ENCODE results near the gene NANS. TPM values are rescaled to one million over a fixed set of nuclear protein-coding genes. Genes with fewer than 3 reads are reported as not detected.

The NANS gene
- total RNA-seq, 1 donor from 2014 or later: 53.8 TPM

DNA sequence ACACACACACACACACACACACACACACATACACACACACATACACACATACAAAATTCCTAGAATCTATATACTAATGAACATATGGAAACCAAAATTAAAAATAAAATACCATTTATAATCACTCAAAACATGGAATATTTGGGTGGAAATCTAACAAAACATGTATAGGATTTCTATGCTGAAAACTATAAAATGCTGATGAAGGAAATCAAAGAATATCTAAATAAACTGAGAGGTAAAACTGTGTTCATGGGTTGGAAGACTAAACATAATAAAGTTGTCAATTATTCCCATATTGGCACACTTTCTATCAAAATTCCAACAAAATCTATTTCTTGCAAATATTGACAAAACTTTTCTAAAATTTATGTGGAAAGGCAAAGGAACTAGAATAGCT is 25.4 kb upstream of the NANS start:
- intact Hi-C loops (cut with DNase I): loop anchor here (10.0 kb wide), 1 partner anchor 106 kb away; the partner anchor contains the start of gene TRMO
- H3K27ac ChIP-seq: no peak overlapping the region
- no peaks in the 10 kb centered on the region for H3K9me3 ChIP-seq
- ATAC-seq (no peak), DNase-seq (no peak)
- H3K36me3 ChIP-seq: no peaks in the 10 kb centered on the region
- TF ChIP-seq, protein P1, sequence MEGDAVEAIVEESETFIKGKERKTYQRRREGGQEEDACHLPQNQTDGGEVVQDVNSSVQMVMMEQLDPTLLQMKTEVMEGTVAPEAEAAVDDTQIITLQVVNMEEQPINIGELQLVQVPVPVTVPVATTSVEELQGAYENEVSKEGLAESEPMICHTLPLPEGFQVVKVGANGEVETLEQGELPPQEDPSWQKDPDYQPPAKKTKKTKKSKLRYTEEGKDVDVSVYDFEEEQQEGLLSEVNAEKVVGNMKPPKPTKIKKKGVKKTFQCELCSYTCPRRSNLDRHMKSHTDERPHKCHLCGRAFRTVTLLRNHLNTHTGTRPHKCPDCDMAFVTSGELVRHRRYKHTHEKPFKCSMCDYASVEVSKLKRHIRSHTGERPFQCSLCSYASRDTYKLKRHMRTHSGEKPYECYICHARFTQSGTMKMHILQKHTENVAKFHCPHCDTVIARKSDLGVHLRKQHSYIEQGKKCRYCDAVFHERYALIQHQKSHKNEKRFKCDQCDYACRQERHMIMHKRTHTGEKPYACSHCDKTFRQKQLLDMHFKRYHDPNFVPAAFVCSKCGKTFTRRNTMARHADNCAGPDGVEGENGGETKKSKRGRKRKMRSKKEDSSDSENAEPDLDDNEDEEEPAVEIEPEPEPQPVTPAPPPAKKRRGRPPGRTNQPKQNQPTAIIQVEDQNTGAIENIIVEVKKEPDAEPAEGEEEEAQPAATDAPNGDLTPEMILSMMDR (IDR thresholded peaks at IDR 0.05): no peak
- H3K4me1 ChIP-seq: no peaks in the 10 kb centered on the region
- no peaks in the 10 kb centered on the region for H3K27me3 ChIP-seq
- no peak overlapping the region for H3K4me3 ChIP-seq

GRCh38 chr9:98031935-98032334 is 24.6 kb upstream of the NANS start:
- no peaks in the 10 kb centered on the region for H3K36me3 ChIP-seq
- TF ChIP-seq, protein P1 (IDR thresholded peaks at IDR 0.05): no peak
- no peak overlapping the region for H3K27ac ChIP-seq
- intact Hi-C loops (cut with DNase I): loop anchor here (10.0 kb wide), 1 partner anchor 107 kb away; the partner anchor contains the start of gene TRMO
- H3K9me3 ChIP-seq: no peaks in the 10 kb centered on the region
- no peaks in the 10 kb centered on the region for H3K4me1 ChIP-seq
- H3K4me3 ChIP-seq: no peak overlapping the region
- ATAC-seq: no peak
- no peaks in the 10 kb centered on the region for H3K27me3 ChIP-seq
- DNase-seq: no peak

- ATAC-seq (peak; percentile 96), DNase-seq (peak; percentile 82)
- Histone ChIP-seq H3K9me3 (no peaks in the 10 kb centered on the region), H3K4me1 (peaks cover 7% of the 10 kb centered on the region), H3K27me3 (no peaks in the 10 kb centered on the region), H3K36me3 (no peaks in the 10 kb centered on the region), H3K4me3 (no peak overlapping the region), H3K27ac (no peak overlapping the region)
- intact Hi-C loops (cut with DNase I): loop anchor here (10.0 kb wide), 1 partner anchor 110 kb away; the partner anchor contains the start of gene TRMO
- TF ChIP-seq, protein P1 (IDR thresholded peaks at IDR 0.05): peak; percentile 83
These were observed 21.7 kb upstream of the NANS start for GRCh38 chr9:98034593-98035546.

- peak overlapping the region; percentile 36 for H3K27ac ChIP-seq
- intact Hi-C loops (cut with DNase I): loop anchor here (10.0 kb wide), 1 partner anchor 113 kb away; the partner anchor contains the start of gene TRMO
- H3K4me3 ChIP-seq: no peak overlapping the region
- TF ChIP-seq, protein P1 (IDR thresholded peaks at IDR 0.05): no peak
- ATAC-seq: peak; percentile 90
- no peaks in the 10 kb centered on the region for H3K27me3 ChIP-seq
- no peaks in the 10 kb centered on the region for H3K36me3 ChIP-seq
- H3K9me3 ChIP-seq: no peaks in the 10 kb centered on the region
- H3K4me1 ChIP-seq: peaks cover 7% of the 10 kb centered on the region
- no peak for DNase-seq
These were observed 19.2 kb upstream of the NANS start for GRCh38 chr9:98037357-98037756.

DNA sequence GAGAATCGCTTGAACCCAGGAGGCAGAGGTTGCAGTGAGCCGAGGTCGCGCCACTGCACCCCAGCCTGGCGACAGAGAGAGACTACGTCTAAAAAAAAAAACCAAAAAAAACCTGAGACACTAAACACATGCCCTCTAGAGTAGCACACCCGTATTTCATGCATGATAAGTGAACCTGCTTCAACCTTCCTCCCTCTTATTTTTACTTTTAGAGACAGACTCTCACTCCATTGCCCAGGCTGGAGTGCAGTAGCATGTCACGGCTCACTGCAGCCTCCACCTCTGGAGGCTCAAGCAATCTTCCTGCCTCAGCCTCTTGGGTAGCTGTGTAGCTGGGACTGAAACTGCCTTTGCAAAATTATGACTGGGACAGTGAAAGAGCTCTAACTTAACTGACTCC is 17.6 kb upstream of the NANS start:
- ATAC-seq: no peak
- Histone ChIP-seq H3K4me3 (no peak overlapping the region), H3K27me3 (no peaks in the 10 kb centered on the region), H3K4me1 (peaks cover 7% of the 10 kb centered on the region), H3K27ac (no peak overlapping the region), H3K36me3 (no peaks in the 10 kb centered on the region), H3K9me3 (no peaks in the 10 kb centered on the region)
- TF ChIP-seq, protein P1 (IDR thresholded peaks at IDR 0.05): no peak
- intact Hi-C loops (cut with DNase I): loop anchor here (10.0 kb wide), 1 partner anchor 114 kb away; the partner anchor contains the start of gene TRMO
- DNase-seq: no peak

All from upper lobe of right lung (tissue), 1 donor.